HG02678 (cell line): ENCODE measurements around the gene PATJ.

Source experiments
- ATAC-seq: cut with Tn5 transposase; IDR thresholded peaks from one replicate; pipeline ENCODE4 v1.9.1; 2021; ENCODE audit warnings: mild to moderate bottlenecking, moderate library complexity; ENCODE audit not compliant: unreplicated experiment

Gene PATJ

GRCh38 chr1:62038594-62039284 lies 296.5 kb downstream of the PATJ start:
- no peak for ATAC-seq

- ATAC-seq, result no peak
These were observed 298.2 kb downstream of the PATJ start for GRCh38 chr1:62040450-62040849.

GRCh38 chr1:62040973-62041372 lies 298.7 kb downstream of the PATJ start:
- no peak for ATAC-seq

- no peak for ATAC-seq
These were observed 300.9 kb downstream of the PATJ start for GRCh38 chr1:62043154-62043553.

- ATAC-seq, result no peak
These were observed 303.3 kb downstream of the PATJ start for GRCh38 chr1:62045574-62045973.

- no peak for ATAC-seq
These were observed 304.6 kb downstream of the PATJ start for GRCh38 chr1:62046927-62047326.

- no peak for ATAC-seq
These were observed 307.9 kb downstream of the PATJ start for GRCh38 chr1:62050165-62050564.

- ATAC-seq, result no peak
These were observed 310.7 kb downstream of the PATJ start for GRCh38 chr1:62052946-62053345.

- no peak for ATAC-seq
These were observed 311.9 kb downstream of the PATJ start for GRCh38 chr1:62054188-62054587.

- ATAC-seq, result no peak
These were observed 314.9 kb downstream of the PATJ start for GRCh38 chr1:62057230-62057629.

GRCh38 chr1:62057641-62058290 lies 315.5 kb downstream of the PATJ start:
- no peak for ATAC-seq

GRCh38 chr1:62058956-62059355 lies 316.7 kb downstream of the PATJ start:
- no peak for ATAC-seq

- no peak for ATAC-seq
These were observed 319.8 kb downstream of the PATJ start for GRCh38 chr1:62062087-62062486.

- no peak for ATAC-seq
These were observed 322.6 kb downstream of the PATJ start for GRCh38 chr1:62064829-62065407.

- ATAC-seq, result no peak
These were observed 324.4 kb downstream of the PATJ start for GRCh38 chr1:62066713-62067112.

GRCh38 chr1:62068416-62068843 lies 326.1 kb downstream of the PATJ start:
- ATAC-seq, result no peak

- no peak for ATAC-seq
These were observed 326.7 kb downstream of the PATJ start for GRCh38 chr1:62068978-62069377.

GRCh38 chr1:62070384-62071011 lies 328.2 kb downstream of the PATJ start:
- ATAC-seq, result no peak

- ATAC-seq, result no peak
These were observed 329.4 kb downstream of the PATJ start for GRCh38 chr1:62071695-62072094.

- ATAC-seq, result no peak
These were observed 334.0 kb downstream of the PATJ start for GRCh38 chr1:62076286-62076685.

GRCh38 chr1:62077821-62078220 lies 335.5 kb downstream of the PATJ start:
- ATAC-seq, result no peak
